ENCODE results near the gene CDH4.

CDH4 gene

DNA sequence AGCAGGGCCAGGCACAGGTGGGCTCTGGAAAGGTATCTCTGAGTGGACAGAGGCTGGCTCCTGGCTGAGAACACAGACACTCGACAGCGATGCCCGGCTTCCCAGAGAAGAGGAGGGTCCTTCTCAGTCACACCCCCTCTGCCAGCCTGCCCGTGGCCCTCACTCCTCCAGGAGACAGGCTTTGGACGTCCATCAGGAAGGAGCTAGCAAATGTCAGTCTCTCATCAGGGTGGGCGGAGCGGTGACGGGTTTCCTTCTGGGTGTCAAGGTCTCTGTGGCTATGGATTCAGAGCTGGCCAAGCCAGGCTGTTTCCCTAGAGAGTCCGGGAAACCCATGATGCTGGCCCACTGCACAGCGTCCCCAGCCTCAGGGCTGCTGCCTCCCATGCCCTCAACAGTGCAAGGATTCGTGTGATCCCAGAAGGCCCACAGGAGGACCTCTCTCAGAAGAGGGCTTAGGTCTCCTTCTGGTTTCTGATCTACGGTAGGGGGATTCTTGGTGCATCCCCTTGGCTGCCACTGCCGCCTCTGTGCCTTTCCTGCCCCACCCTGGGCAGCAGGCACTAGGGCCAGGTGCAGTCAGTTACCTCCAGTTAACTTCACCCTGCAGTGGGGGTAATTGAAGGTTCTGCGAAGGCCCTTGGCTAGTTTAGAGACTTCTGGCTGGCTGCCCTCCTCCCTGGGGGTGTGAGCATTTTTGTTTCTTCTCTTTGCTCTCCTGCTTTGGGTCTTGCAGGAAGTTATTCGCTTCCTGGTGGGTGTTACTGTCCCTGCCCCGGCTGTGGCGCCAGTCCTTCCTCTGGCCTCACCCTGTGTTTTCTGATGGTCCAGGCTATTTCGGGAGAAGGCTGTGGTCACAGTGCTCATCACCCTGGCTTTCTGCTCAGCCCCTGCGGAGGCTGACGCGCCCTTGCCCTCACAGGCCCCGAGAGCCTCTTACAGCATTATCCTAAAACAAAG is 80.2 kb downstream of the CDH4 start:
- DNase-seq = no peak

DNA sequence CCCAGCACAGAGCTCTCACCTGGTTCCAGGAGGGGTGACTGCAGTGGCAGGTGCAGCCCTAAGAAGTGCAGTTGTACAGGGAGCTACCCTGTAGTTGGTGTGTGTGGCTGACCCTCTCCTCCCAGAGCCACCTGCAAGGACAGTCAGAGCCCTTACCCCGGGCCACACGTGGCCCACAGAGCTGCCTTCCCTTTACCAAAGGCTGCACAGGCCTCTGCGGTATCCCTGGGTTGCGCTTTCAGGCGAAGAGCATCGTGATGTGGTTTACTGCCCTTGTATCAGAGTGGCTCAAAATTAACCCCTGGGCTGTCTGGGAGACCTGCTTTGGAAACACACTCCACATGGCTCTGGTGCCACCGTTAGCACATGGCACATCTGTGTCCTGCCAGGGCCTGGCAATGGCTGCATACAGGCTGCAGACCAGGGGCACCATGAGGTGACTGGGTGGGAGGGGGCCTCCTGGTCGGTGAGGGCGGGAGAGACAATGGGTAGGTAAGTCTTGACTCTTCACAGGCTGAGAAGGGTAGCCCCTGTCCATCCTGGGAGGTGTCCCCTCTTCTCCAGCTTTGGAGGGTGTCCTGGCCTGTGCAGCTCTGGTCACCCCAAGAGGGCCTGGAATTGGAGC is 81.5 kb downstream of the CDH4 start:
- no peak for DNase-seq

DNA sequence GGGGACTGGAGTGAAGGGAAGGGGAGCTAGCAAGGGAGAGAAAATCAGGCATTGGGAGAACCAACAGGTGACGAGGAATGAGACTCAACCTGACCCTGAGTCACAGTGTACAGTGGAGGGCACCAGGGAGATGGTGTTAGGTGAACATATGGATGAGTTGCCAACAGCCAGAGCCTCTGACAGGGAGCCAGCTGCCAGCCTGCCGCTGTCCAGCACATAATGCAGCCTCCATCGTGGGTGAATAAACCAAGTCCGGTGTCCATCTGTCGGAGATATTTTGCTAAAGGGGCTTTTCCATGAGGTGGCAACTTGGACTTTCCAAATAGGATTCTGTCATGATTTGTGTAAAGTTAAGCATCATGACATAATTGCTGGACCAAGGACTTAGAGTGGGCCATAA is 88.1 kb downstream of the CDH4 start:
- DNase-seq = no peak

DNA sequence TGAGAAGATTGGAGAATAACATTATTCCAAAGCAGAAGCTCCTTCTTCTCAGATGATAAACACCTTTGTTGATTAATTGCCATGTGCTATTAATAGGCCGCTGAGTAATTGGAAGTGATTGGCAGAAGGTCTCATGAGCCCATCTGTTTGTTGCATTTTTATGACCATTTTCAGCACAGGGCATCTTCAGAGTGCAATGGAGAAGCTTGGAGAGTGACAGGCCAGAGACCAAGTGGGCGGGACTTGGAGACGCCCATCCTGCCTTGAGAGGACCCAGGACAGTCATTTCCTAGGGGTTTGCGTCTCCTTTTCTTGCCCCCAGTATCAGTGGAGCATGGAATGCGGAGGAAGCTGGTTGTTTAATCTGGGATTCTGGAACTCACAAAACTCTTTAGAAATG is 89.5 kb downstream of the CDH4 start:
- DNase-seq = no peak

DNA sequence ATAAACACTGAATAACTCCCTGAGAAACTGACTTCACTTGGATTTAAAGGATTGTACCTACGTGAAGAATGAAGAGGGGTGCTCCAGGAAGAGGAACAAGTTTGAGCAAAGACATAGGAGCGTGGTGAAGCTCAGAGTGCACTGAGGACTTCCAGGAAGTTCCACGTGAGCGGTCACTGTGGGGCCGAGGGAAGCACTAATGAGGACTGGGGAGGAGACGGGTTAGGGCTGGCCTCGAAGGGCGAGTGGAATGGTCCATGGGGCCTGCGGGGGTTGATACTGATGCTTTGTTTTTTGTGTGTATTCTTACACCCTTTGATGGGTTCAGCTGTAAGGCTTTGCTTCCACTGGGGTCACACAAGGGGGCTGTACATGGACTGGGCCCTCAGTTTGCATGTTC is 91.9 kb downstream of the CDH4 start:
- DNase-seq = no peak

DNA sequence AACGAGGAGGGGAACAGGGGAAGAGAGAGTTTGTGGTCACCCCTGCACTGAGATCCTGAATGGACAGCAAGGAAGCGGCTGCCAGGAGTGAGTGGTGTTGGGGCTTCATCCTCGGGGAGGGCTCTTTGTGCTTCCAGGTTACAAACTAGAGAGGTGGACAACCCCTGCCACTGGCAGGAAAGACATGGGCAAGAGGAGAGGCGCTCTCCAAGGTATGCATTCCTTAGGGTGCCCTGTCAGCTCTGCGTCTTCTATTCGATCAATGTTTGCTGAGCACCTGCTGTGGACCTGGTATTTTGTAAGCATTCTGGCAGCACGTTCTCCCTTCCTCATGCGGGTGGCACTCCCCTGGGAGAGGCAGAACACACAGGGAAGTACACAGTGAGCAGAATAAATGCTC is 93.6 kb downstream of the CDH4 start:
- no peak for DNase-seq

DNA sequence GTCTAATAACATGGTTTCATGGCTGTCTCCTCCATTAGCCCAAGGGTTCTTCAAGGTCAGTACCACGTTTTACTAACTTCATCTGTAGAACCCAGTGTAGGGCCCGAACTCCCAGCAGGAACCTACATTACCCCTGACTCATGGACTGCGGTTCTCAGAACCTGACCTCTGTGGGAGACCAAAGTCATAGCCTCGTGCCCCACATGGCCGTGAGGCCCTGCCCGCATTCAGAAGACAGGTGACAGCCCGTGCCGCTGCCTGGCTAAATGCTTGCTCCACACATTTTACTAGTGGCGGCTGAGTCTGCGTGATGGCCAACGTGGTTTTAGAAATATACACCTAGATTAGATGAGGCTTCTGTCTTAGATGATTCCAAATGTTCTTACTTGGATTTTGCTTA is 94.9 kb downstream of the CDH4 start:
- no peak for DNase-seq

DNA sequence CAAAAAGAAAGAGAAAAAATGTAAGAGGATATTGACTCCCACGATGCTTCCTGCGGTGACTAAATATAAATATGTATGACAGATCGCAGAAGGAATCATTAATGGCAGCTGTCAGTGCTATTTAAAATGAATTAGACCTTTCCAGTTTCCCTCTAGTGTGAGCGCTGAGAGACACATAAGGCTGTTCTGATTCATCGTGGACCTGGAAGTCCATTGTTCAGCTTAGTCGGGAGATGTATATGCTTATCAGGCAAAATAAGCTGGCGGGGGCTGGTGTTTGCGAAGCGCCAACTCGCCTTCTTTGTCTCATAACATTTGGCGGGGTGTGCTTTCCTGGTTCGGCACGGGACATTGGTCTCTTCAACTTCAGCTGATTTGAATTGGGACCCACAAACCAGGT is 95.4 kb downstream of the CDH4 start:
- no peak for DNase-seq

DNA sequence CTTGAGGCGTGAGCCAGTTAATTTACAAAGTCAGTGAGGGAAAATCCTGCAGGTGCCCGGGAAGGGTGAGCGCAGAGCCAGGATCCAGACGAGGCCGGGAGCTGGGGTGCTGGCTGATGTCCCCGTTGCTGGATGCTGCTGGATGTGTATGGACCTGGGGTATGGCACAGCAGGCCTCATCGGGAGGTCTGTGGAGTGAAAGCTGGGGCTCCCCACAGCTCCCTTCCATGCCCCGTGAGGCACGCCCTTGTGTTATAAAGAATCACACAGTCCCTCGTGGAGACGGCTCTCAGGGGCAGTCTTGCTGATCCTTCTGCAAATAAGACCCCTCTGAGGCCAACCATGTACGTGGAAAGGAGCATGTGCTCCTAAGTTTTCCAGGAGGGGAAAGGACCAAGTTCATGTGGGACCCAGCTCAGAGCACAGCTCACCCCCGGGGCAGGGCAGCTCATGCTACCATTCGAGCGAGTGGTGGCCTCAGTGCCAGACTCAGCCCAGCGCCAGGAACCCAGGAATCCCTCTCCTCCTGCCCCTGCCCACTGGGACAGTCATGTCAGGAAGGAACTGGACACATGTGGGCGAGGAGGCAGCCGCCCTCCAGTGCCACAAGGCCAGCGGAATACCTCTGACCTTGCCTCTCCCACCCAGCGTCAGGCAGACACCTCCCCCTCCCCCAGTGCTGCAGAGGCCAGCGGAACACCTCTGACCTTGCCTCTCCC is 97.5 kb downstream of the CDH4 start:
- DNase-seq = no peak

DNA sequence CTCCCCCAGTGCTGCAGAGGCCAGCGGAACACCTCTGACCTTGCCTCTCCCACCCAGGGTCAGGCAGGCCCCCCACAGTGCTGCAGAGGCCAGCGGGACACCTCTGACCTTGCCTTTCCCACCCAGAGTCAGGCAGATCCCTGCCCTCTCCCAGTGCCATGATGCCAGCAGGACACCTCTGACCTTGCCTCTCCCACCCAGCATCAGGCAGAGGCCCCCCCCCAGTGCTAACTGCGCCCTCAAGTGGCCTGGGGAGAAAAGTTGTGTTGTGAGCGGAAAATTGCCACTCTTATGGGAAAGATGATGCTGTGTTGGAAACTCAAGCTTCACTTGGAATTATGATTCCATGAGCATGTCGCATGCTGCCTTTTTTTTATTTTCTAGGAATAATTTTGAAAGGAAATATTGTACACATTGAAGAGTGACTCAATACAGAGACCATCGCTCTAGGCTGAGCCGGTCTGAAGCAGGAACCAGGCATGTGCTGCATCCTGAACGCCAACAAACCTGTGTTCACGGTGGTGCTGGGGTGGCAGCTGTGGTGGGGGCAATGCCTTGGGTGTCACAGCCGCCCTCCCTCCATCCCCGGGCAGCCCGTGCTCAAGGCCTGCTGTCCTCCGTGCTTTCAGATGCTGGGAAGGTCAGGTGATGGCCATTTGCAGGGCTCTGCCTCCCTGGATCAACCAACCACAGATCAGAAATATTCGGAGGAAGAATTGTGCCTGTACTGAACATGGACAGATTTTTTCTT is 98.6 kb downstream of the CDH4 start:
- DNase-seq = no peak

DNA sequence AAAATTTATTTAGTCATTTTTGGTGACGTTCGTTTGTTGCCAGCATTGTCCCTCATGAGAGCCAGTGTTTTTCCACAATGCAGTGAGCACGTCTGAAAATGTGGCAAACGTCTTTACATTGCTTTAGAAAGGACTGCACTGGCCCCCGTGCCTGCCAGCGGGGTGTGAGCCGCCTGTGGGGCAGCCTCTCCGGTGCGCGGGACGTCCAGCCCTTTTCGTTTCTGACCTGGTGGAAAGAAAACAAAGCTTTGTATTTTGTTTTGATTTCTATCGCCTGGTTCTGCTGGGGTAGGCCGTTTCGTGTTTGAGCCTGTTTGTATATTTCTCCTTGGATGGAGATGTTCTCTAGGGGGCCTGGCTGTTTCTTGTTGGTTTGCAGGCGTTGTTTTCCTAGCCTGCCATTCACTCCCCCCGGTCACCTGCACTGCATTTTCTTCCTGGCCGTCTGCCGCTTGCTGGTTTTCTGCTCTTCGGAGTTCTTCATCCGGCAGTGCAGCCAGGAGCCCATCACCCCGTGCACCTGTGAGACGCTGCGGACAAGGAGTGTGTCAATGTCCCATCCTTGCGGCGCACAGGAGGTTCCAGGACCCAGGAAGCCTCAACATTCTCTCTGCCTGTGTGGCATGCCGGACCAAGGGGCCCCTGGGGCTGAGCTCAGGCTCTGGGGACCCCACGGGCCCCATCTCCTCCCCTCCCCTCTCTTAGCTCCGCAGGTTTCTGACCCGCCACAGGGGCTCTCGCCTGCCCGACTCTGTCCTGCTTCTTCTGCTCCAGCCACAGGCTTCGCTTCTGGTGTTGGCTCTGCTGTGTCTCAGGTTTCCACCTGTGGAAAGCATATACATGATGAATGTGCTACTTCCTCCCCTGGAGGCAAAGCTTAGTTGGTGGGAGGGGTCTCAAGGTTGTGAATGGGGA is 100.5 kb downstream of the CDH4 start:
- DNase-seq = no peak

DNA sequence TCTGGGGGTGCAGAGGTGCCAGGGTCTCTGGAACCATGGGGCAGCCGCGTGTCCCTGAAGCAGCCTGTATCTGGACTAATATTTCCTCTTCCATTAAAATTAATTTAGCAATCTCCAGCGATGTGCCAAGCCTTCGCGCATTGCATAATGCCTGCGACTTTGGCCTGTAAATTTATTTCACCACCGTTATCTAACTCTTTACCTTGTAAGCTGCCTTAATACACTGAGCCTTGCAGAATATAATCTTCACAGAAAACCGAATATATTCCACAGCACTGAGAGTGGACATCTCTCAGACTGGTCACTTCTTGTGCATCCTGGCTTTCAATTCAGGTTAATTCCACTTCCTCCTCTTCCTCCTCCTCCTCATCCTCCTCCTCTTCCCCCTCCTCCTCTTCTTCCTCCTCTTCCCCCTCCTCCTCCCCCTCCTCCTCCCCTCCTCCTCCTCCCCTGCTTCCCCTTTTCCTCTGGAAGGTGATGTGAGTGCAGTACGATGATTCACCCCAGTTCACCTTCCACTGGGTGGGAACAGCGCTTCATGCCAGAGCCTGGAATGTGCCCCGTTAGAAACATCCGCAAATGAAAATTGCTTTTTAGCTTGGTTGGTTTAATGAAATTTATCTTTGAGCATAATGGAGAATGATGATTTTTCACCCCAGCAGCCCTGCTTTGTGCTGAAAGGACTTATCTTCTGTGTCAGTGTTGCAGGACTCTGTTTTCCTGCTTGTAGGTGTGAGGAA is 101.4 kb downstream of the CDH4 start:
- no peak for DNase-seq

DNA sequence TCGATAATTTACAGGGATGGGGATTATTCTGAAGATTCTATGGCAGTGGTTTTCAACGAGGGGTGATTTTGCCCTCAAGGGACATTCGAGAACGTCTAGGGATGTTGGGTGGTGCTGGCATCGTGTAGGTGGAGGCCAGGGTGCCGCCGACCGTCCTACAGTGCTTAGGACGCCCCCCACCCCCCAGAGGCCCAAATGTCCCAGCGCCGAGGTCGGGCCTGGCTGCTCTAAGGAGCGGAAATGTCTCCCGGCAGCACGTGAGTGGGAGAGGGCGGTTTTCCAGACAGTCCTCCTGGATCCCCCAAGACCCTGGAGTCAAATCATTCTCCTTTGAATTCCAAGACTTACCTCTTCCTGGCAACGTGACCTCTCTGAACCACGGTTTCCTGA is 101.9 kb downstream of the CDH4 start:
- no peak for DNase-seq

DNA sequence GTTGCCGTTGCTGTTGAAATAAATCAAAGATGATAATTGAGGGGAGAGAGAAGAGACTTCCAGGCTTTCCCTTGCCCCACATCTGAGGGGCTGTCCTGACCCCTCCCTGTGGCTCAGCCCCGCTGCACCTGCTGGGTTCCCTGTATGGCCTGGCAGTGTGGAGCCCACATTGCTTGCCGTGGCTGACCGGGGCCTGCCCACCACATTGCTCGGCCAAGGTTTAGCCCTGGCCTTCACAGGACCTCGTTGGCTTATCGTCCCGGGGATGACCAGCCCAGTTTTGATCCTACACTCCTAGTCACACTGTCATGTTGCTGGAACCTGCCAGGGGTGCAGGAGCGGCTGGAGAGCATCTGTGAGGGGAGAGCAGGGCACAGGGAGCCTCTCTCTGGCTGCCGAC is 102.4 kb downstream of the CDH4 start:
- no peak for DNase-seq

DNA sequence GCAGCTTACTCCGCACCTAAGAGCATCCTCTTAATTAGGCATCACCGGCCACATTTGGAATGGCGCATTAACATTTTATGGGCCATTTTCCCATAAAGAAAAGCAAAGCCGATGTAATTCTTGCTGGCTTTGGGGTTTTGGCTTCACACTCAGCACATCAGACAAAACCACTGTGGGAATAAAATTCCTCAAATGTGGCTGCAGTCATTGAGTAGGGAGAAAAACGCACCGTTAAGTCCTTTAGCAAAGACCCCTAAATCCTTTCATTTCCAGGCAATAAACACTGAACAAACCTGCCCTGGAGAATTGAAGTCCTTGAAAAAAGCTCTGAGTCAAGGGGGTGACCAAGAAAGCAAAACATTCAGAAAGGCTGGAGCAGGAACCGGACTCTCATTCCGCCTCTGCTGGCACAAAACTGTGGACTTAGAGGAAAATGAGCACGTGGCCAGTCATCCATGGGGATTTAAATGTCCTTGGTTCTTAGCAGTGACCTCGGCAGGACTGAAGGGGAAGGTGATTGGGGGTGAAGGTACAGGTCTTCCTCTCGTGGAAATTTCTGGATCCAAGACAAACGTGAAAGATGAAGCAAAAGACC is 102.9 kb downstream of the CDH4 start:
- DNase-seq = no peak

DNA sequence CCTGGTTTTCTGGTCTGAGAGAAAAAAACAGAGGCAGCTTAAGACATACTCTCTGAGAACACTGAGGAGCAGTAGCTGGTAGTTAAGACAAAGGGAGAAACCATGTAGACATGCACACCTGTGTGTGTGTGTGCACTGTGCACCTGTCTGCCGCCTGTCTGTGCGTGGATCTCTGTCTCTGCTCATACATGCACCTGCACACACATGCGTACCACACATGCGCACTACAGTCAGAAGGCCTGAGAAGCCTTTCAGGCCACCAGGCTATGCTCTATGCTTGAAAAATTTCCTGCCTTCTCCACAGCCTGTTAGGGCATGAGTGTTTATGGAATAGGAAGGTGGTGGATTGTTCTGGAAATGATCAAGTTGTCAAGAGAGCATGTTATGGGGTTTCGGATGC is 103.5 kb downstream of the CDH4 start:
- DNase-seq = no peak

DNA sequence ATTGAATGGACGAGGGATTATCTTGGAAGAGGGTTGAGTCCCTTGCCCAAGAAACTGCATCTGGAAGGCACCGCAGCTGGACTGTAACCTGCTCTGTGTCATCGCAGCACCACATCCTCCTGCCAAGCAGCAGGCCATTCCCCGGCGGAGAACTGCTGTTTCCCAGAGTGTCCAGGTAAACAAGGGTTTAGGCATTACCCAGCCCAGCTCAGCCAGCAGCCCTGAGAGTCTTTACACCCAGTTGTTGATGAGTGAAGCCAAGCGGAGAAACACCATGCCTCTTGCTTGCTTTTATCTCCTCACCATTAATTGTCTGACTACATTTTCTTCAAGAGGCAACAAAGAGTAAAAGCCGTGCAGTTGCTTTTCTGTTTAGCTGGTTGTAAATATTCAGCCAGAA is 104.1 kb downstream of the CDH4 start:
- no peak for DNase-seq

DNA sequence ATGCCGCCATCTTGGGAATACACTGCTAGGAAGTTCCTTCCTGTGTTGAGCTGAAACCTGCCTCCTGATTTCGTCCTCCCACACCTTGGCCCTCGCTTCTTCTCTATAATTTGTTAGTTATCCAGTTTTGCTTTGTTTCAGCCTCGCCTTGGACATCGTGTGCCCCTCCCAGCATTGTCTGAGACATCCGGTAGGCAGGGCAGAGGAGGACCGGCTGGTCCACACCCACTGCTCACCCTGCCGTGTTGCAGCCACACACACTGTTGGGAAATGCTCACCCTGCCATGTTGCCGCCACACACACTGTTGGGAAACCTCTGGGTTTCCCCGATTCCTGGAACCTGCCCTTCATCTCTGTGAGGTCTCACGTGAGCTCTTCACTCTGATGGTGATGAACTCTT is 105.1 kb downstream of the CDH4 start:
- no peak for DNase-seq

DNA sequence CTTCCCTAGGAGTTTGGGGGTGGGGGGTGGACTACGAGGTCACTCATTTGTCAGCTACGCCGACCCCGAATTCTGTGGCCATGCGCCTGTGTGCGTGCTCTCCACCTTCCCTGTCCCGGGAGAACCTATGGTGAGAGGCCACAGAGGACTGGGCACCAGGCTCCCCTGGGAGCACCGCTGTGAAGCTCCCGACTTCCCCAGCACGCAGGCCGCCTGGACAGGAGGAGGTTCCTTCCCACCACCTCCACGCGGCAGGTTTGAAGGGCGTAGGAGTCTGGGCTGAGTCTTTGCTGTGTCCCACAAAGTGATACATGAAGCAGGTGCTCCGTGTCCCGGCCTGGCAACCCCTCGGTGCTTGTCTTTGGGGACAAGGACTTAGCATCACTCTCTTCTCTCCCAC is 107.2 kb downstream of the CDH4 start:
- DNase-seq = no peak

DNA sequence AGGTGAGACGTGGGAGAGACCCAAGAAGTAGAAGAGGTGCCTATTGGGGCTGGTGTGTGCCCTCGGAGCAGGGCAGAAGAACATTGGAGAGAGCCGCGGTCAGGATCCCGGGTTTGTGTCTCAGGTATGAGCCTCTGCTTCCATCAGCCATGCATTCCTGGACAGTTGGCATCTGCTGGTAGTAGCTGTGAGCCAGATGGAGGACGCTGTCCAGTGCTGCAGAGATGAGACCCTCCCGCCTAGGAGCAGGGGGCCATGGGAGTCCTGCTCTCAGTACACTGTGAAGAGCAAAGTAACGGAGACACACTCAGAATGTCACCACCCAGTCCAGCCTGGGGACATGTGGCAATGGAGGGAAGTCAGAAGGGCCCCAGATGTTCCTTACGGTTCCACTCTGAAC is 108.2 kb downstream of the CDH4 start:
- DNase-seq = no peak

DNA sequence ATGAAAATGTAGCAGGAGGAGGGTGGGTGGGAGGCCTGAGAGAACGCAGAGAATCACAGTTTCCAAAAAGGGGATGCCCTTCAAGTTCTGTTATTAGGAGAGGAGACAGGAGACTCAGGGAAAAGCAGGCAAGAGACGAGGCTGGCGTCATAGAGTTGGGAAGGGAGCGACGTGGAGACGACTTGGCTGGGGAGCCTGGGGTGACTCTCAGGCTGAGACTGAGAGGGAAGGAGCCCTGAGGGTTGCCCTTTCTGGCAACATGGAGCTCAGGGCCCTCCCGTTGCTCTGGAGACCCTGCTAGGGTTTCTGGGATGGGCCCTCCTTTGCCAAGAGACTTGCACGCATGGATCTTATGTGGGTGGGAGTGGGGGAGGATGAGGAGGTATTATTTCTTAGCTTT is 108.9 kb downstream of the CDH4 start:
- DNase-seq = no peak
